ENCODE results near the gene APMAP.

The APMAP gene

DNA sequence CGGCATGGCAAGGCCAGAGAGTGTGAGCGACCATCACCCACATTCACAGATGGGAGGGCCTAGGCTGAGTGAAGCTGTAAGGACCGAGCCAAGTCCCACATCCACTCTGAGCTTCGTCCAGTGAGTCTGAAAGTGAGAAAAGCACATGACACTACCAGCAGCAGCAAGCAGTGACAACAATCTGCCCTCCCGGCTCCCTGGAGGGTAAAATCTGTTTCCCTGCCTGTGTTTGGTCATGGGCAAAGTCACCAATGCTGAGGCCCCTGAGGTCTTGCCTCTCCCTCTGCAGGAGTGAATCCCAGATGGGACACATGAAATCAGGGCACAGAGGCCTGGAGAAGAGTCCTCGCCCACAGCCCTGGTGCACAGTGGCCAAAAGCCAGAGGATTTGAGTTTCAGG, 49.9 kb downstream of the APMAP start:
- Histone ChIP-seq H3K9me3 (ENCODE audit: insufficient read depth, low read length) (no peaks in the 10 kb centered on the region), H3K27ac (ENCODE audit: low read length) (no peak overlapping the region), H3K4me1 (ENCODE audit: low read length) (0 out of 2 replicates have a peak, but pooled peaks cover 4% of the 10 kb centered on the region), H3K36me3 (replicated peaks; ENCODE audit: low read depth, low read length) (no peaks in the 10 kb centered on the region), H4K20me1 (ENCODE audit: insufficient read depth, low read length) (no peaks in the 10 kb centered on the region), H3K27me3 (ENCODE audit: low read depth, low read length) (no peaks in the 10 kb centered on the region), H3K79me2 (ENCODE audit: low read length) (no peaks in the 10 kb centered on the region), H3K4me2 (ENCODE audit: low read length) (no peak overlapping the region), H3K9ac (ENCODE audit: low read length) (no peak overlapping the region), H2AFZ (ENCODE audit: low read depth, low read length) (no peak overlapping the region), H3K4me3 (ENCODE audit: low read length) (no peak overlapping the region)
- no peak for TF ChIP-seq EZH2phosphoT487 (IDR thresholded peaks at IDR 0.05; ENCODE audit: low read depth)
- TF ChIP-seq CTCF (IDR thresholded peaks at IDR 0.05; ENCODE audit: low read depth, low read length) = no peak

DNA sequence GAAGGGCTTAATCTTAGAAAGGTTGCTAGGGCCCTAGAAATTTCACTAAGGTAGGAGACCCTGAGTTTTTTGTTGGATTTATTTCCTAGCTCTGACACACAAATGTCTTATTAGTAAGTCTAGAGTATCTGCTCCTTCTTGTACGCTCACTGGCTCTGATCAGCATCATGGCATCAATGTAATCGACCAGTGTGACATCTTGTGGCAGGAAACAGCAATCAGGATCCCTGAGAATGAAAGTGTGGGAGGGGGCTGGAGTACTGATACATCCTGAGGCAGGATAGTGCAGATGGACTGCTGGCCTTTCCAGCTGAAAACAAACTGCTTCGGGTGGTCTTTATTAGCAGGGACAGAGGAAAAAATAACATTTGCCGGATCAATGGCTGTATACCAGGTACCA, 53.5 kb downstream of the APMAP start:
- TF ChIP-seq CTCF (IDR thresholded peaks at IDR 0.05; ENCODE audit: low read depth, low read length) (peak; percentile 4; the same call in 1 of the 2 replicates), EZH2phosphoT487 (IDR thresholded peaks at IDR 0.05; ENCODE audit: low read depth) (no peak)
- H3K4me2 ChIP-seq (ENCODE audit: low read length) = no peak overlapping the region
- H3K27ac ChIP-seq (ENCODE audit: low read length) = no peak overlapping the region
- no peaks in the 10 kb centered on the region for H4K20me1 ChIP-seq (ENCODE audit: insufficient read depth, low read length)
- H3K4me3 ChIP-seq (ENCODE audit: low read length) = no peak overlapping the region
- no peak overlapping the region for H3K9ac ChIP-seq (ENCODE audit: low read length)
- no peaks in the 10 kb centered on the region for H3K79me2 ChIP-seq (ENCODE audit: low read length)
- H3K4me1 ChIP-seq (ENCODE audit: low read length) = 0 out of 2 replicates have a peak, but pooled peaks cover 4% of the 10 kb centered on the region
- no peak overlapping the region for H2AFZ ChIP-seq (ENCODE audit: low read depth, low read length)
- no peaks in the 10 kb centered on the region for H3K9me3 ChIP-seq (ENCODE audit: insufficient read depth, low read length)
- H3K27me3 ChIP-seq (ENCODE audit: low read depth, low read length) = no peaks in the 10 kb centered on the region
- H3K36me3 ChIP-seq (replicated peaks; ENCODE audit: low read depth, low read length) = no peaks in the 10 kb centered on the region

GRCh38 chr20:24938498-24938897, 54.1 kb downstream of the APMAP start:
- H3K4me1 ChIP-seq (ENCODE audit: low read length) = 0 out of 2 replicates have a peak, but pooled peaks cover 4% of the 10 kb centered on the region
- TF ChIP-seq EZH2phosphoT487 (IDR thresholded peaks at IDR 0.05; ENCODE audit: low read depth) (no peak), CTCF (IDR thresholded peaks at IDR 0.05; ENCODE audit: low read depth, low read length) (no peak)
- no peaks in the 10 kb centered on the region for H3K79me2 ChIP-seq (ENCODE audit: low read length)
- no peaks in the 10 kb centered on the region for H3K36me3 ChIP-seq (replicated peaks; ENCODE audit: low read depth, low read length)
- H2AFZ ChIP-seq (ENCODE audit: low read depth, low read length) = no peak overlapping the region
- no peaks in the 10 kb centered on the region for H4K20me1 ChIP-seq (ENCODE audit: insufficient read depth, low read length)
- H3K27ac ChIP-seq (ENCODE audit: low read length) = no peak overlapping the region
- no peak overlapping the region for H3K4me3 ChIP-seq (ENCODE audit: low read length)
- no peaks in the 10 kb centered on the region for H3K27me3 ChIP-seq (ENCODE audit: low read depth, low read length)
- H3K4me2 ChIP-seq (ENCODE audit: low read length) = no peak overlapping the region
- no peaks in the 10 kb centered on the region for H3K9me3 ChIP-seq (ENCODE audit: insufficient read depth, low read length)
- H3K9ac ChIP-seq (ENCODE audit: low read length) = no peak overlapping the region

GRCh38 chr20:24937579-24937978, 55.0 kb downstream of the APMAP start:
- Histone ChIP-seq H3K4me1 (ENCODE audit: low read length) (0 out of 2 replicates have a peak, but pooled peaks cover 4% of the 10 kb centered on the region), H3K4me2 (ENCODE audit: low read length) (no peak overlapping the region), H3K36me3 (replicated peaks; ENCODE audit: low read depth, low read length) (no peaks in the 10 kb centered on the region), H3K27me3 (ENCODE audit: low read depth, low read length) (no peaks in the 10 kb centered on the region), H3K9ac (ENCODE audit: low read length) (no peak overlapping the region), H4K20me1 (ENCODE audit: insufficient read depth, low read length) (no peaks in the 10 kb centered on the region), H3K4me3 (ENCODE audit: low read length) (no peak overlapping the region), H2AFZ (ENCODE audit: low read depth, low read length) (no peak overlapping the region), H3K79me2 (ENCODE audit: low read length) (no peaks in the 10 kb centered on the region), H3K9me3 (ENCODE audit: insufficient read depth, low read length) (no peaks in the 10 kb centered on the region), H3K27ac (ENCODE audit: low read length) (no peak overlapping the region)
- TF ChIP-seq EZH2phosphoT487 (IDR thresholded peaks at IDR 0.05; ENCODE audit: low read depth) = no peak
- TF ChIP-seq CTCF (IDR thresholded peaks at IDR 0.05; ENCODE audit: low read depth, low read length) = no peak

All from OCI-LY3 (cell line).